Measurements from ENCODE around the gene TRAPPC6A. TPM values are rescaled to one million over a fixed set of nuclear protein-coding genes. Genes with fewer than 3 reads are reported as not detected.

The TRAPPC6A gene
- total and polyA plus RNA-seq, 9 of the 15 experiments (the other 6 are each of a cell fraction or from before 2014, with no cell fraction given), result 0.82 to 23.6 (median 11.6) TPM

DNA sequence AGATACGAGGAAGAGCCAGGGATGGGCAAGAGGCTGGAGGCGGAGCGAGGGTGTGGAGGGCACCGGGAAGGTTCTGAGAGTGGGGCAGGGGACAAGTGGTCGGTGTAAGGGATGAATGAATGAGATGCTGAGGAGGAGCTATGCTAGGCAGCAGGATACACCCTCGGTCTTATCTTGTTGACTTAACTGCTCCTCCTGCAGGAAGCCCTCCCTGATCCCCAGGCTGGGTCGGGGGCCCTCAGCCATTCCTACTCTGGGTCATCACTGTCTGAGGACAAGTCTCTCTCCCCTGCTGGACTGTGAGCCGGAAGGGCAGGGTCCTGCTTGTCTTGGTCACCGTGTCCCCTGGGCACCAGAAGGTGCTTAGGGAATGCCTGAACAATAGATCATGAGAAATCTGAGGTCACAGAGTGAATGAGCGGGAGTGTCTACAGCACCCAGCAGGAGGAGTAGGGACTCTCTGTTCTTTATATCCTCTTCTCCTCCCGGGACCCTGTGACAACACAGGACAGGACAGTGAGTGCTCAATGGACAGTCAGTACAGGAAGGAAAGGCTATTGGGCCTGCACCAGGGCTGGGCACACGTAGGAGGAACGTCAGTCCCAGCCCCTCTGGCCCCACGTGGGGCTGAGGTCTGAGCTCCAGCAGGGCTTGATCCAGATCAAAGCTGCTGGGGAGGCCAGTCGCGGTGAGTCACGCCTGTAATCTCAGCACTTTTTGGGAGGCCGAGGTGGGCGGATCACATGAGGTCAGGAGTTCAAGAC, 23.8 kb downstream of the TRAPPC6A start (continued):
- TF ChIP-seq, protein P1, sequence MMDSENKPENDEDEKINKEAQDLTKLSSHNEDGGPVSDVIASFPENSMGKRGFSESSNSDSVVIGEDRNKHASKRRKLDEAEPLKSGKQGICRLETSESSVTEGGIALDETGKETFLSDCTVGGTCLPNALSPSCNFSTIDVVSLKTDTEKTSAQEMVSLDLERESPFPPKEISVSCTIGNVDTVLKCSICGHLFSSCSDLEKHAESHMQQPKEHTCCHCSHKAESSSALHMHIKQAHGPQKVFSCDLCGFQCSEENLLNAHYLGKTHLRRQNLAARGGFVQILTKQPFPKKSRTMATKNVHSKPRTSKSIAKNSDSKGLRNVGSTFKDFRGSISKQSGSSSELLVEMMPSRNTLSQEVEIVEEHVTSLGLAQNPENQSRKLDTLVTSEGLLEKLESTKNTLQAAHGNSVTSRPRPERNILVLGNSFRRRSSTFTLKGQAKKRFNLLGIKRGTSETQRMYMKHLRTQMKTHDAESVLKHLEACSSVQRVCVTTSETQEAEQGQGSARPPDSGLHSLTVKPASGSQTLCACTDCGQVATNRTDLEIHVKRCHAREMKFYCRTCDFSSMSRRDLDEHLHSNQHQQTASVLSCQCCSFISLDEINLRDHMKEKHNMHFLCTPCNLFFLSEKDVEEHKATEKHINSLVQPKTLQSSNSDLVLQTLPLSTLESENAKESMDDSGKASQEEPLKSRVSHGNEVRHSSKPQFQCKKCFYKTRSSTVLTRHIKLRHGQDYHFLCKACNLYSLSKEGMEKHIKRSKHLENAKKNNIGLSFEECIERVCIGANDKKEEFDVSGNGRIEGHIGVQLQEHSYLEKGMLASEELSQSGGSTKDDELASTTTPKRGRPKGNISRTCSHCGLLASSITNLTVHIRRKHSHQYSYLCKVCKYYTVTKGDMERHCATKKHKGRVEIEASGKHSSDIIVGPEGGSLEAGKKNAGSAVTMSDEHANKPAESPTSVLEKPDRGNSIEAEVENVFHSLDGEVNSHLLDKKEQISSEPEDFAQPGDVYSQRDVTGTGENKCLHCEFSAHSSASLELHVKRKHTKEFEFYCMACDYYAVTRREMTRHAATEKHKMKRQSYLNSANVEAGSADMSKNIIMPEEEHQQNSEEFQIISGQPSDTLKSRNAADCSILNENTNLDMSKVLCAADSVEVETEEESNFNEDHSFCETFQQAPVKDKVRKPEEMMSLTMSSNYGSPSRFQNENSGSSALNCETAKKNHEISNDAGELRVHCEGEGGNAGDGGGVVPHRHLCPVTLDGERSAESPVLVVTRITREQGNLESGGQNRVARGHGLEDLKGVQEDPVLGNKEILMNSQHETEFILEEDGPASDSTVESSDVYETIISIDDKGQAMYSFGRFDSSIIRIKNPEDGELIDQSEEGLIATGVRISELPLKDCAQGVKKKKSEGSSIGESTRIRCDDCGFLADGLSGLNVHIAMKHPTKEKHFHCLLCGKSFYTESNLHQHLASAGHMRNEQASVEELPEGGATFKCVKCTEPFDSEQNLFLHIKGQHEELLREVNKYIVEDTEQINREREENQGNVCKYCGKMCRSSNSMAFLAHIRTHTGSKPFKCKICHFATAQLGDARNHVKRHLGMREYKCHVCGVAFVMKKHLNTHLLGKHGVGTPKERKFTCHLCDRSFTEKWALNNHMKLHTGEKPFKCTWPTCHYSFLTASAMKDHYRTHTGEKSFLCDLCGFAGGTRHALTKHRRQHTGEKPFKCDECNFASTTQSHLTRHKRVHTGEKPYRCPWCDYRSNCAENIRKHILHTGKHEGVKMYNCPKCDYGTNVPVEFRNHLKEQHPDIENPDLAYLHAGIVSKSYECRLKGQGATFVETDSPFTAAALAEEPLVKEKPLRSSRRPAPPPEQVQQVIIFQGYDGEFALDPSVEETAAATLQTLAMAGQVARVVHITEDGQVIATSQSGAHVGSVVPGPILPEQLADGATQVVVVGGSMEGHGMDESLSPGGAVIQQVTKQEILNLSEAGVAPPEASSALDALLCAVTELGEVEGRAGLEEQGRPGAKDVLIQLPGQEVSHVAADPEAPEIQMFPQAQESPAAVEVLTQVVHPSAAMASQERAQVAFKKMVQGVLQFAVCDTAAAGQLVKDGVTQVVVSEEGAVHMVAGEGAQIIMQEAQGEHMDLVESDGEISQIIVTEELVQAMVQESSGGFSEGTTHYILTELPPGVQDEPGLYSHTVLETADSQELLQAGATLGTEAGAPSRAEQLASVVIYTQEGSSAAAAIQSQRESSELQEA (IDR thresholded peaks at IDR 0.05; ENCODE audit: low read depth), result 0 out of 2 replicates have a peak, but pooled peaks have one; percentile 25
- TF ChIP-seq, protein P2, sequence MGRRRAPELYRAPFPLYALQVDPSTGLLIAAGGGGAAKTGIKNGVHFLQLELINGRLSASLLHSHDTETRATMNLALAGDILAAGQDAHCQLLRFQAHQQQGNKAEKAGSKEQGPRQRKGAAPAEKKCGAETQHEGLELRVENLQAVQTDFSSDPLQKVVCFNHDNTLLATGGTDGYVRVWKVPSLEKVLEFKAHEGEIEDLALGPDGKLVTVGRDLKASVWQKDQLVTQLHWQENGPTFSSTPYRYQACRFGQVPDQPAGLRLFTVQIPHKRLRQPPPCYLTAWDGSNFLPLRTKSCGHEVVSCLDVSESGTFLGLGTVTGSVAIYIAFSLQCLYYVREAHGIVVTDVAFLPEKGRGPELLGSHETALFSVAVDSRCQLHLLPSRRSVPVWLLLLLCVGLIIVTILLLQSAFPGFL (CRISPR knock-in tag; IDR thresholded peaks at IDR 0.05), result no peak
- no peak for TF ChIP-seq MBD1 (CRISPR knock-in tag; IDR thresholded peaks at IDR 0.05)
- TF ChIP-seq JUND (IDR thresholded peaks at IDR 0.05; ENCODE audit: borderline replicate concordance, low read depth, low read length), result peak; percentile 93
- TF ChIP-seq JUND (tag; IDR thresholded peaks at IDR 0.05; ENCODE audit: borderline replicate concordance, low read depth, low read length), result peak; percentile 84; the same call in 1 of the 3 replicates
- TF ChIP-seq POLR2AphosphoS5 (IDR thresholded peaks at IDR 0.05; ENCODE audit: control insufficient read depth, insufficient read depth, low read depth, low read length), result no peak
- TF ChIP-seq ZNF408 (CRISPR knock-in tag; IDR thresholded peaks at IDR 0.05; ENCODE audit: low read depth), result no peak
- no peak for TF ChIP-seq THRA (IDR thresholded peaks at IDR 0.05)
- TF ChIP-seq, protein P3, sequence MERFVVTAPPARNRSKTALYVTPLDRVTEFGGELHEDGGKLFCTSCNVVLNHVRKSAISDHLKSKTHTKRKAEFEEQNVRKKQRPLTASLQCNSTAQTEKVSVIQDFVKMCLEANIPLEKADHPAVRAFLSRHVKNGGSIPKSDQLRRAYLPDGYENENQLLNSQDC (CRISPR knock-in tag; IDR thresholded peaks at IDR 0.05), result no peak
- TF ChIP-seq YBX1 (IDR thresholded peaks at IDR 0.05), result no peak
- TF ChIP-seq ZNF395 (CRISPR knock-in tag; IDR thresholded peaks at IDR 0.05), result 0 out of 2 replicates have a peak, but pooled peaks have one; percentile 35
- peak; percentile 100 for TF ChIP-seq KDM1A (IDR thresholded peaks at IDR 0.05)

Measured in K562 (cell line).